HS-27A (cell line): ENCODE measurements around the gene CAPZB.

Experiments used
- DNase-seq: peaks from one replicate; pipeline ENCODE4 v3.0.0-alpha.2; 2012; ENCODE audit warnings: low read depth, missing footprints

Gene CAPZB

DNA sequence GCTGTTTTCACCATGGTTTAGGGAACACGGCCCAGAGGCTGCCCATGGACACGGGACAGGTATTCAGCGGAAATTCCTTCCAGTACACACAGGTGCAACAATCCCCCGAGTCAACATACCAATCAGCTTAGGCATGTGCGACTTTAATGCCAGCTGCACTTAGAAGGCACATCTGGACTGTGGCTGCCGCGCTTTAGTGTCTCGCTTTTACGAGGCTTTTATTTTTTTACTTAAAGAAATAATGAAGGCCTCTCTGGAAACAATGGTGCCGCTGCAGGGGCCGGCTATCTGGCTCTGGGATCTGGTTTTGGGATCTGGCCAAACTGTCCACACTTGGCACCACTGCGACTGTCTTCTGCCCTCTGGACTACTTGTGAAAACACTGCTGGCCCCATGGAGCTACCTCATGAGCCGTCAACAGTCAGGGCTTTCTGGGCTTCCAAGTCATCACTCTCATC lies 117.7 kb downstream of the CAPZB start:
- no peak for DNase-seq

DNA sequence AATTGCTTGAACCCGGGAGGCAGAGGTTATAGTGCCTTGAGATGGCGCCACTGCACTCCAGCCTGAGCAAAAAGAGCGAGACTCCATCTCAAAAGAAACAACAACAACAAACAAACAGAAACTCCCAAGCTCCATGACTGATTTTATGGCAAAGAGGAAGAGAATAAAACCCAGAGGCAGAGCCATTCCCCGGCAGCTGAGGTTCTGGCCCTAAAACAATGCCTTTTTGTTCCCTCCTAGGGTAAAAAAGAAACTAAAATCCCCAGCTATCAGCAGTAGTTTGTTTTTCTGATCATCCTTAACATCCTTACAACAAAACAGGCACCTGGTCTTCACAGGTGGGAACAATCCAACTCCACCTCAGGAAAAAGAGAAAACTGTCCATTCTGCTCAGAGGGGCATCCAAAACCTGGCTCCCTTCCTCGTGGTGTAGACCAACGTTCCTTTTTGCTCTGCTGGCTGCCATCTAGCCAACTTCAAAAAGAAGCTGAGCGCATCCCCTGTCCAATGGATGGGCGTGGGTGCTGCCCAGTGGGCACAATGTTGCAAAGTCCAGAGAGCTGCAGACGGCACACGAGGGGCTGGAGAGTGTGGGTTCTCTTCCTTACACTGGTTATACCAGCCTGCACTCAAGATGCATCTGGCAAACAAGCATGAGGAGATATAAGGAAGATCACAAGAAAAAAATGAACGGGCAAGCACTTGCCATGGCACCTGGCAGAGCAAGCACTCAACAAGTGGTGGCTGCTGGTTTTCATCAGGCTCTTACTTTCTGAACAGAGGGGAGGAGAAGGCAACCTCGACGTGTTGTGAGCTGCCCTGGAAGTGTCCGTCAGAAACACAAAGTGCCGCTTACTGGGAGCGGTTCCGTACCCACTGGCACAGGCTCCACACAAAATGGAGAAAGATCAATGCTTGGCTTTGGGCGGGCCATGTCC lies 118.5 kb downstream of the CAPZB start:
- DNase-seq, result no peak

DNA sequence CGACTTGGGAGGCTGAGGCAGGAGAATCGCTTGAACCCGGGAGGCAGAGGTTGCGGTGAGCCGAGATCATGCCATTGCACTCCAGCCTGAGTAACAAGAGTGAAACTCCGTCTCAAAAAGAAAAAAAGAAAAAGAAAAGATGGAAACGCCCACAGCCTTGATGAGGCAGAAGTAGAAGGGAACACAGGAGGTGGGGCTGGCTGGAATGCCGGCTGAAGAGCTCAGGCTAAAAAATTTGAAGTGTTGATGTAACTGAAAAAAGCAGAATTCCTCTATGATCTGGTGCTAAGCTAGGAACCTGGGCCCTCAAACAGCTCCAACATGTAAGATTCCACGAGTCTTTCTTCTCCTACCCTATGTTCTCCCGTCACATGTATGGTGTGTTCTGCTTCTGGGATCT lies 119.6 kb downstream of the CAPZB start:
- DNase-seq, result no peak

DNA sequence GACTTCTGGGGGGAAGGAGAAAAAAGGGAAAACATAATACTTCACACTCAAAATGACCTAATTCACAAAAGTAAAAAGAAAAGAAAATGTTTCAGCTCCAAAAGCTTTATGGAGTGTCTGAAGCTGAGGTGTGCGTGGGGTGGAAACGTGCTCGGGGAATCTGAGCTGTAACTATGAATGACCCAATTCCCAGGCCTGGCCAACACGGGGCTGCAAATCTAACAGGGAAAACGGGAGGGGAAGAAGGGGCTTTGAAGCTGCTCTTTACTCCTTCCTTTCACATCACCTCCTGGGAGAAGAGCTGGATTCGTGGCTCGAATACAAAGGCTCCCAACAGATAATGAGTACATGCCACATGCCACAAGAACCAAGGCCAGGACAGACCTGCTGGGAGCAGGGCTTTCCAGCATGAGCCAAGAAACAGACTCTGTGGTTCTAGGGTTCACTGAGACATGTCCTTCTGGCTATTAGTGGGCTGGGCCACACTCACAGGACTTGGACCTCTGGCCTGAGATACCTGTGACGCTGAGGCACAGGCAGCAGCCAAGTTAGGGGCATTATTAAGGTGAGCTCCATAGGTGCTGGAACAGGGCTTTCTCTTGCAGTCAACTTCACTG lies 121.7 kb downstream of the CAPZB start:
- no peak for DNase-seq

DNA sequence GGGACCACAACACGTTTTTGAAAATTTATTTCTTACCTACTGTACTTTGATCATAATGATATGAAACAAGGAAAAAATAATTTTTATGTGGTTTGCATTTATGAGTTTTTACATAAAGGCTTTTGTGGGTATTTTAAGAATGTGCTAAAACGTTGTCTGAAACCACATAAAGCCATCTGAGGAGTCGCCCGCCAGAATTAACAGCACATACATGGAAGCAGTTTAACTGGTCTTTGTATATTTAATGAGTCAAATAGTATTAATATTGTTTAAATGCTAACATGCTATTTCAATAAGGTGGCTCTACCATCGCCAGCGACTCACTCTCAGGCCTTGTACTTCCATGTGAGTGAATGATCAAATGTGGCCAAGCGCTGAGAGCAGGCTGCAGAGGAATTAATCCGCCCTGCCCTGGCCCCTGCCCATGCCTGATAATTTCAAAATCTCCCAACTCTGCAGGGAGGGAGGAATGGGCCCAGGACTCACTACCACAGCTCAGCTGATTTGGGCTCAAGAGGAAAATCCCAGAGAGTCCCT lies 123.7 kb downstream of the CAPZB start:
- no peak for DNase-seq

DNA sequence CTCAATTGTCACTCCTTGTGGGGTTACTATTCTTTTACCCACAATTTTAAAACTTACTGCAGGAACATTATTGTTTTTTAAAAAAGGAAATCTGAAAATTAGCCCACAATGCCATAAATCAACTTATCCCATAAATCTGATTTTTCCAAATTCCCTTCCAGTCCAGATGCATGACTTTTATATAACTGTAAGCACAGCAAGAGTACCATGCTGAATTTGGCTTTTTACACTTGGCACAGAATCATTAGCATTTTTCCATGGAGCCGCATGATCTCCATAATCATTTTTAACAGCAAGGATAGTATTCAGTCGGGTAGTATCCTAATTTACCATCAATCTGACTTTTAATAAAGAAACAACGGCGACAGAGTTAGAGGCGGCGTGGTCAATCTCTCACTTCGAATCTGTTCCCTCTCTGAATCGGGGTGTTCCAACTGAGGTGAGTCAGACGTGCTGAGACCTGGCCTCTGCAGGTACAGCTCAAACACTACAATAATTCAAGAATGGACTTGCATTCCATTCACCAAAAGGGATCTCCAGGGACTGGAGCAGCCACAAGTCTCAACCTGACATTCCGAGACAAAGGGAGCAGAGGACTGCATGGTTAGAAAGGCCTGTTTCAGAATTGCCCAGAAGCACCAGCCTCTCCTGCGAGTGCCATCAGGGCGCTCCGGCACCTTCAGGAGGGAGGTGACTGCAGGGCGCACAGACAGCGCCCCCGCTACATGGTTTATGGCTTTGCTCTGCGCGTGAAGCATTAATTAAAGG lies 124.3 kb downstream of the CAPZB start:
- DNase-seq, result no peak

DNA sequence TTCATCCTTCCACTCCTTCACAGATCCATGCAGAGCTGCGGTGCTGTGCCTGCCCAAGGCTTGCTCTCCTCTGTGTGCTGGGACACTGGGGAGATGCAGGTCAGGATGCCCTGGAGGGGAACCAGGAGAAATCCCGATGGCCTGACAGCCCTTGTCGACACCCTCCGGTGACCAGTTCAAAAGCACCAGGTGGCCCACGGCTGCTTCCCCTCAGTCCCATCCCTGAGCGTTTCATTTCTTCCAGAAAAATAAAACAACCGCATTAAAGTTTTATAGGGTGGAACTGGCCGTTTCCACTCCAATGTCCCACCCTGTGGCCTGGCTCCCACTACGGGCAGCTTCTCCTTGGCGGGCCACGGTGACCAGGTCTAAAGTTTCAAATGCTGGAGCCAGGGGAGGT lies 124.9 kb downstream of the CAPZB start:
- DNase-seq, result no peak

DNA sequence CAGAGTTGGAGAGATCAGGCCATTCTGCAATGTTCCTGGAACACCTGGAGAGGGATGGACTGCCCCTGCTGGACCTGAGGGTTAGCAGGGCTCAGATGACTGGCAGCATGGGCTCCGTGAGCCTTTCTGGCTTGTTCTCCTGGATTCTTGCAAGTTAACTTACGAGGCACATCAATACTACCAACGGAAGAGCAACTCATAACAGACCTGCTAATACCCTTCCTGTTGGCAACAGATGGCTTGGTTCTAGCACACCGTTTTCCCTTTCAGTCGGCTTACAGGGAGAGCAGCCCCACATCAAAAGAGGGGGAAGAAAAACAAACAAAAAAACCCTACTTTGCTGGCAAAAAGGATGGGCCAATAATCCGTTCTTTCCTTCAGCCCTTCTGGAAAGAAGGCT lies 125.3 kb downstream of the CAPZB start:
- DNase-seq, result no peak

DNA sequence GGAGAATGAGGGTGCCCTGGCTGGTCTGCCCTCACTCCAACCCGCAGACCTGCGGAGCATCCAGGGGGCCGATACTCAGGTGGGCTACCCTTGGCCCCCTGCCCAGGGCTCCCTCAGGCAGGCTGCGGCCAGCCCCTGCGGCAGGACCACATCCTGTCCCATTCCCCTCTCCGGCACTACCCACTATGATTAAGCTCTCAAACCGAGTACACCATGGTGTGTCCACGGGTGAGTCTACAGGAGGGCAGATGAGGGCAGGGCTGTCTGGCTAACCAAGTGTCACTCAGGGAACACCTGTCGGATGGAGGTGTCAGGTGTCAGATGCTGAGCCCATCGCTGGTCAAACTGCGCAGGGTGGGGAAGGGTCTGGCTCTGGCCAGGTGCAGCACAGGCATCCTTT lies 126.0 kb downstream of the CAPZB start:
- DNase-seq, result no peak

DNA sequence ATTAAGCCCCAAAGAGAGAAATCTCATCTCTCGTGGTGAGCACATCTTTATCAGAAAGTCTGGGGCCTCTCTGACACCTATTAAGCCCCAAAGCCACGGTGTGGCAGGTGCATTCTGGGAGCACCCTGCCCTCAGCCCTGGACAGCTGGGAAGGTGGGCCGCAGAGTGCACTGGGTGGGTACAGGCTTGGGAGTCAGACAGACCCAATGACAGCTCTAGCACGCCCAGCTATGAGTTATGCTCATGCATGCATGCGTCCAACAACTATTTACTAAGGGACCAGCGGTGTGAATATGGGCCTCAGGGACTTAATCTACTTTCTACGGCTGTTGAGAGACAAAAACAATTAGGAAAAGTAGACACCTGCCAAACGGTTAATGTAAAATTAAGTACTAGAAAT lies 126.6 kb downstream of the CAPZB start:
- DNase-seq, result no peak

DNA sequence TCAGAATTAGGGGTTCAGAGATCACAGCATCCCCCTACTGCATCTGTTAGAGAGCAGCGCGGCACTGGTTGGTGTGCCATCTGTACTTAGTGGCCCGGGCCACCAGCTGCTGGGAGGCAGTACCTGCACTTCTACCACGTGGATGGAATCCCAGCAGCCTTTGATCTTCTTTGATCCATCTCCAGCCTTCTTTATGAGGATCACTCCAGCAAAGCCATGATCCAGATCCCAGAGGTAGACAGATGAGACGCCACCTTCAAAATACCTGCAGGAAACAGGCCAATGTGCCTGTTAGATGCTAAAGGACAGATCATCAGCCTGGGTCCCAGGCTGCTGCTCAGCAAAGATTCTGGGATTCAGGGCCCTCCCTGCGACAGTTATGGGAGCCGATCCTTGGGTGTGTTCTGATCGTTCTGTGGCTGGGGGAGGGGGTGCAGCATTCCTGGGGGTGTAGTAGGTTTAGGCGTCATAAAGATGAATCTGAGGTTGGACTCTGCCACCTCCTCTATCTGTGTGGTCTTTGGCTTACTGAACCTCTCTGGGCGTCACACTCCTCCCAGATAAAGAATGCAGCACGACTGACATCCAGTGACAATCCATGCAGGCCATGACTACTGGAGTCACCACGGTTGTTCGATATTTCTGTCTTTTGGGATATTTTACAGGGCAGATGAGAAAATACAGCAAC lies 127.9 kb downstream of the CAPZB start:
- no peak for DNase-seq

DNA sequence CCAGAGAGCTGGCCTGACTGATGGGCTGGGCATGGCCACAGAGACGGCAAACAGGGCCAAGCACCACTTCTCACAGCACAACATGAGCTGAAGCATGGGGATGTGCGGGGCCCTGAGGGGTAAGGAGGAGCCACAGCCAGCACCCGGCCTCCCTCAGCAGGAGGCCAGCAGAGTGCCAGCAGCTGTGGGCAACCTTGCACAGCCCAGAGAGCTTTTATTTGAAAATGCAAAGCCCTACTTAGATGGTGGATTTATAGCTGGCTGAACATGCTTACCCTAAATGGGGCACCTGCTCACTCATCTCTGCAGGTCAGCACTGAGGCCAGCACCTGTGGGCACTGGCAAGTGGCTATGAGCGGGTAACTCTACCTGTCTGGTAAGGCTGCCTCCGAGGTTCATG lies 129.1 kb downstream of the CAPZB start:
- DNase-seq, result no peak

DNA sequence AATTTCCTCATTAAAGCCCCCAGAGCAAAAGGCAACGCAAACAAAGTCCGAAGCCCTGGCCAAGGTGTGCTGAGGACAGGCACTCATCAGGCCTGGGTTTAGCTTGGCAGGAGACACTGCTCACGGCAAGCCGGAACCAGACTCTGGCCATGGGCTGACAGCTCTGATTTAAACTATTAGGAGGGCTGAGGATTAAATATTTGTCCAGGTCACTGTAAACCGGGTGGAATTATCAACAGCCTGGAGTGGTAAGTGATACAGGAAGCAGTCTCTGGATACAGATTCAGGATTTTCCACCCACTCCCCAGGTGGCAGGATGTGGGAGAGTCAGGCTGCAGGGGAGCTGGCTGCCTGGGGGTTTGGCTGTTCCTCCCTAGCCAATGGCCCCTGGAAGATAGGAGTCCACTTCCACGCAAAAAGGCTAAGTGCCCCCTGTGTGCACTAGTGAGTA lies 130.8 kb downstream of the CAPZB start:
- DNase-seq, result no peak

DNA sequence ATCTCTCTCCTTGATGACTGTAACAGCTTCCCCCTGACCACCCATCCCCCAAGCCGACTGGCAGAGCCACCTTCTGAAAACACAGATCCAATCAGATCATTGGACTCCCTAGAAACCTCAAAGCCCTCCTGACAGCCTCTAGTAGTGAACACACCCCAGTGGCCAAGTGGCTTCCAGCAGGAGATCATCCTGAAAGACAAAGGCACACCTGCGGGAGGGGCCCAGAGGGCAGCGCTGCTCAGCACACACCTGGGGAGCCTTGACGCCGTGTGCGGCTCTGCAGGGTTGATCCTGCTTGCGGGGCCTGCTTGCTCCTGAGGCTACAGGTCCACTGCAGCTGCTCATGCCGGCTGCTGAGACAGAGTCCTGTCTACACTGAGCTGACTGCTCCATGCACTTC lies 131.7 kb downstream of the CAPZB start:
- no peak for DNase-seq

DNA sequence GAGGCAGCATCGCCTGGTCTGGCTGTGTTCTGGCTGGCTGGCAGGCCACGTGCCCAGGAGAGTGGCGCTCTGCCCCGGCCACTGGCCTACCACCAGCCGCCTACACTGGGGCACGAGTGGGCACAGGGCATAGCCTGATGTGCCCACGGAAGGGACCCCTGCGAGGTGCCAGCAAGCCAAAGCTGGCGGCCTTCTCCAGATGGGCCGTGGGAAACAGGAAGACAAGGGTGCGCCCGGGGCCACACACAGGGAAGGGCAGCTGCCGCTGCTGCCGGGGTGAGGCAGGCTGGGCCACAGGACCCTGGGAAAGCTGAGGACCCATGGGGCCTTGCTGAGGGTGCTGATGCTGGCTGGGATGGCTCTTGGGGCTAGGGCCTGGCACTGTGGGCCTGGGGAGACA lies 132.5 kb downstream of the CAPZB start:
- DNase-seq, result no peak

DNA sequence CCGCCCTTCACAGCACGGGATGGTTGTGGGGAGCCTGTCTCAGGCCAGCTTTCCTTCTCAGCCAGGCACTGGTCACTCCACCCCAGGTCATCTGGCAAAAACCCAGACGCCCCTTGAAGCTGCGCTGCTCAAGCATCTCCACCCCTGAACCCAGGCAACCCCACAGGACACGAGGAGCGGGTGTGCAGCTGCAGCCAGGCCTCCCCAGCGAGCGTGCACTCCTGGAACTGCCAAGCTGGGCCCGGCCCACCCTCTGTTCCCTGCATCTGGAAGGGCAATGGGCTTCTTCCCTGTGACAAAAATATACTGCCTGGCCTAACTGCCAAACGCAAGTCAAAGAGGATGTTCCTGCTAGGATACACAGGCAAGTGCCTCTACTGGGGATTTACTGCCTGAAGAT lies 133.5 kb downstream of the CAPZB start:
- DNase-seq, result no peak

DNA sequence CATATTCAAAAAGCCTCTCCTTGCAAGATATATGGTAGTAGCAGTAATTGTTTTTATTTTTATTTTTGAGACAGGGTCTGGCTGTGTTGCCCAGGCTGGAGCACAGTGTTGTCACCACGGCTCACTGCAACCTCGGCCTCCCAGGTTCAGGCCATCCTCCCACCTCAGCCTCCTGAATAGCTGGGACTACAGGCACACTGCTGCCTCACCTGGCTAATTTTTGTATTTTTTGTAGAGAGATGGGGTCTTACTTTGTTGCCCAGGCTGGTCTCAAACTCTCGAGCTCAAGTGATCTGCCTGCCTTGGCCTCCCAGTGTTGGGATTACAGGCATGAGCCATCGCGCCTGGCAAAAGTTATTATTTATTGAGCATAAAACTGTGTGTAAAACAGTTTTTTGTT lies 134.8 kb downstream of the CAPZB start:
- no peak for DNase-seq

DNA sequence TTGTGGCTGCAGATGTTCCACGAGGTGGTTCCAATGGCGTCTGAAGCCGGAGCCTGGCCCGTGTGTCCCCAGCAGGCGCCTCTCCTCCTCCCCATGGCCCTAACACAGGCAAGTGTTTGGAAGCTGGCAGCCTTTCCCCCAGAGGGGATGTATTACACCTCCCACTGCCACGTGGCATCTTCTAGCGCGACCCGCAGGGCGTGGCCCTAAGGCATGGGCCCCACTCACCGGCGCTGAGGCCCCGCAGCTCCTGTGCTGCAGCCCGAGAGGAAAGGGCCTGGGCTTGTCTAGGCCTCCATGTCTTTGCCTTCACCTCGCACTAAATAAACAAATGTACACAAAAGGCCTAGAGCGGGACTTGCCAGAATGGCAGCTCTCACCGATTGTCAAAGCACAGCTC lies 135.3 kb downstream of the CAPZB start:
- DNase-seq, result no peak

DNA sequence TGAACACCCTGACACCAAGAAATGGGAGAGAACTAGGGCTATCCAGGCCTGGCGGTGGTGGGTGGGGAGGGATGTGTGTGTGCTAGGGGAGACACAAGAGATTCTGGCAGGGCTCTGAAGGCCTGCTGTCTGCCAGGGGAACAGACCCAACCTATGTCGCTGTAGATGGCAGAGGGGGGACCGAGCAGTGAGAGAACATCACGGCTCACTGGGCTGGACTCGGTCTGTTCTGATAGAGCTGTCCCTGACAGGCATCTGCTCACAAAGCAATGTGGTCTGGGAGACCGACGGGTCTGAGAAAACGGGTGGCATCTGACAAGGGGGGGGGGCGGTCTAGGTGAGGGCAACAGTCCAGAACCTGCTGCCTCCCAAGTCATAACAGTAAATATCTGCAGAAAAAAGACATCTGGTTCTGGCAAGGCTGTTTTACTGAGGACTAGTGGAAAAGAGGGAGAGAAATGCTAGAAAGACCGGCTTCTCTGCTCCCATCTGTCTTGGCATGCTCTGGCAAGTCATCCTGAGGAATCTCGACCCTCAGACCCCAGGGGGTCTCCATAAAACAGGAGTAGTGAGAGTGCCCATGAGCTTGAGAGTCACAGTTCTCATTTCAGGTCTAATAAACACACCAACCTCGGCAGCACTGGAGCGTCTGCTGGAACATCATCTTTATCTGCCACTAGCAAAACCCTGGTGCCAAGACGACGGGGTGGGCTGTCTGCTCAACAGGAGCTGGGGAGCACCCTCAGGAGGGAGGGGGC lies 136.7 kb downstream of the CAPZB start:
- DNase-seq, result no peak

DNA sequence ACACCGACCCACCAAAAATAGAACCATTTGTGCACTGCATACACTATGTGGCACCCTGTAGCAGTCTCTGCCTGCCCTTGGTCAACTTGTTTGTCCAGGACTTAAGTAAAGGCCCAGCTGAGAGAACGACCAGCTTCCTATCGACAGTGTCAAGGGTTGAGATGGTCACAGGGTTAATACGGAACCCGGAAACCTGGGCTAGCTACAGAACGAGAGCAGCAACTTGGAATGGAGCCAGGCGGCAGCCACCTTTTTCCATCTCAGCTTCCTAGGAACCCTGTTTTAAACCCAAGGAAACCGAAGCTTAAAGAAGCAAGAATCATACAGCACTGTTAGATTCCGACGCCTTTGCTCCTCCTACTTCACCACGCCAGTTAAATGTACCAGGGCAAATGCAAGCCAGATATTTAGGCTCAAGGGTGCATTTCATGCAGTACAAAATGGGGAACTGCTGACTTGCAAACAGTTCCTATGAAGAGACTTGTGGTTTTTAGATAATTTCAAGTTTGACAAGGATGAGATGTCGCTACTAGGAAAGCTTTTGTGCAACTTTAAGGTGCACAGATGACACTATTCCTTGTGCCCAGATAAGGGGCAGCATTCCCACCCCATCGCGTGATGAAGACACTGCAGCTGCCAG lies 137.7 kb downstream of the CAPZB start:
- DNase-seq, result no peak

DNA sequence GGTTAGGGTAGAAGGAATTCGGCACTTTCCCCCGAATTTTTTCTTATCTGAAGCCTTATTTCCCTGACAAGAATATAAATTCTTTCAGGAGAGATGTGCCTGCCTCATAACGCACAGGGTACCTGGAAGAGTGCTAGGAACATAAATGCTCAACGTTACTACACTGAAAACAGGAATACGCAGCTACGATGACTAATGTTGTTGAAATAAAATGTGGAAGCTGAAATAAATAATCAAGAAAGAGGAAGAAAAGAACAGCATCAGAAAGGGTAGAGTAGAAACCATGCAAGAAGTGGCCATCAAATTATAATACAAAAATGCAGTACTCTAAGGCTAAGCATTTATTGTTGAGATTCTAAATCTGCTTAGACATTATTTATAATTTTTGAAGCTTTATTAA lies 139.3 kb downstream of the CAPZB start:
- DNase-seq, result no peak
